Measurements from ENCODE around the gene MICAL1. TPM values are rescaled to one million over a fixed set of nuclear protein-coding genes. Genes with fewer than 3 reads are reported as not detected.

MICAL1 gene
- polyA plus RNA-seq, 4 donors: 48.0 to 316 (median 181) TPM

DNA sequence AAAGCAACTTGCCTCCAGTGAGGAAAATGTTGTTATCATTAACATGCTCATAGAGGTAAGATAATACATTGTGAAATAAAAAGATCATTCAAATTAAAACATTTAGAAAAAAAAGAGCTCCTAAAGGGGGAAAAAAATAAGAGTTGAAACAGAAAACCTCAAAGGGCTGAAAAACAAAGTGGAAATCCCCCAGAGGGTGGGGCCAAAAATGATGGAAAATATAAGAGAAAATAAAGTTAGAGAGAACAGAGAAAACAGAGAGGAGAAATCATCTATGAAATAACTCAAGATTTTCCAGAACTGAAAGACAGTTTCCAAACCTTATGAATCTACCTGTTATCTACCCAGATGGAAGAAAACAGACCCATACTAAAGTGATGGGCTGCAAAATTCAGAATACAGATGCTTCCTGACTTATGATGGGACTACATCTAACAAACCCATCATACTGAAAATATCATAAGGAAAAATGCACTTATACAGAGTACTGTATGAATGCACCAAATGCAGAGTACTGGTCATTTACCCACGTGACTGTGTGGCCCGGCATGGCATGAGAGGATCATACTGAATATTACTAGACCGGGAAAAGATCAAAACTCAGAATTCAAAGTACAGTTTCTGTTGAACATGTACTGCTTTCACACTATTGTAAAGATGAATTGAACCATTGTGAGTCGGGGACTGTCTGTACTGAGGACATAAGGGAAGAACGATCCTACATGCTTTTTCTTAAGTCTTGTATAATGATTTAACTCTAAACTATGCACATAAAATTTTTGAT lies 23.5 kb upstream of the MICAL1 start:
- DNase-seq (peak in 1 of 2 donors; percentile 21), FAIRE-seq (no peak)
- Histone ChIP-seq H3K27me3 (ENCODE audit: control insufficient read depth in 3 of 3, insufficient read depth in 3 of 3, low read length in 3 of 3) (no peaks in the 10 kb centered on the region), H3K27ac (ENCODE audit: low read depth in 1 of 3, low read length in 2 of 3) (no peak overlapping the region), H3K36me3 (ENCODE audit: control insufficient read depth in 3 of 3, insufficient read depth in 2 of 3, low read depth in 1 of 3, low read length in 3 of 3) (peaks cover 5 to 29% (median 11%) of the 10 kb centered on the region in 3 donors), H3K4me1 (ENCODE audit: control insufficient read depth in 3 of 3, insufficient read depth in 2 of 3, low read depth in 1 of 3, low read length in 2 of 3) (peaks cover 19 to 40% (median 24%) of the 10 kb centered on the region in 3 donors), H3K9me3 (ENCODE audit: control insufficient read depth in 2 of 2, insufficient read depth in 1 of 2, low read depth in 1 of 2, low read length in 1 of 2) (no peaks in the 10 kb centered on the region), H3K4me3 (ENCODE audit: low read depth in 1 of 3, low read length in 3 of 3) (no peak overlapping the region)
- WGBS, 3 donors: 33 to 61% (median 35%) methylated on average over 5 of the region's 5 CpGs

DNA sequence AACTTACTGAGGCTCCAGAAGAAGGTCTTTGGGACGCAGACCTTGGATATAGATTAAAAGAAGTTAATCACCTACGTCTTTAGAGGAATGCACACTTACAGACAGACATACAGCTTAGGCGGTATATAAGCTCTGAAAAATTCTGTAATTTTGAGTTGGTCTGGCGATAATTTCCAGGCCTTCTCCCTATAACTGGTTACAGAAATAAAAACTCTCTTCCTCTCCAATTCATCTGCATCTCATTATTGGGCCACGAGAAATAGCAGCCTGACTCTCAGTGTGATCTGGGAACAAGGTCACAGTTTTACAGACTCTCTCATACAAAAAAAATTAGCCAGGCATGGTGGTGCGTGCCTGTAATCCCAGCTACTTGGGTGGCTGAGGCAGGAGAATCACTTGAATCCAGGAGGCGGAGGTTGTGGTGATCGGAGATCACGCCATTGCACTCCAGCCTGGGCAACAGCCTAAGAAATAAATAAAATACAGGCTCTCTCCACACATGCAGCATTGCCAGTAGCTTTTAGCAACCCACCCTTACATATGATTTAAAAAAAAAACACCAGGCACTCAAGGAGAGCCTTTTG lies 22.7 kb upstream of the MICAL1 start:
- Histone ChIP-seq H3K36me3 (ENCODE audit: control insufficient read depth in 3 of 3, insufficient read depth in 2 of 3, low read depth in 1 of 3, low read length in 3 of 3) (peaks cover 5 to 36% (median 11%) of the 10 kb centered on the region in 3 donors), H3K9me3 (ENCODE audit: control insufficient read depth in 2 of 2, insufficient read depth in 1 of 2, low read depth in 1 of 2, low read length in 1 of 2) (no peaks in the 10 kb centered on the region), H3K27ac (ENCODE audit: low read depth in 1 of 3, low read length in 2 of 3) (peak overlapping the region in 1 of 3 donors; percentile 46), H3K27me3 (ENCODE audit: control insufficient read depth in 3 of 3, insufficient read depth in 3 of 3, low read length in 3 of 3) (no peaks in the 10 kb centered on the region), H3K4me3 (ENCODE audit: low read depth in 1 of 3, low read length in 3 of 3) (no peak overlapping the region), H3K4me1 (ENCODE audit: control insufficient read depth in 3 of 3, insufficient read depth in 2 of 3, low read depth in 1 of 3, low read length in 2 of 3) (peaks cover 19 to 36% (median 24%) of the 10 kb centered on the region in 3 donors)
- FAIRE-seq (no peak), DNase-seq (no peak)
- WGBS, 3 donors: 82 to 91% (median 88%) methylated on average over 9 of the region's 9 CpGs

DNA sequence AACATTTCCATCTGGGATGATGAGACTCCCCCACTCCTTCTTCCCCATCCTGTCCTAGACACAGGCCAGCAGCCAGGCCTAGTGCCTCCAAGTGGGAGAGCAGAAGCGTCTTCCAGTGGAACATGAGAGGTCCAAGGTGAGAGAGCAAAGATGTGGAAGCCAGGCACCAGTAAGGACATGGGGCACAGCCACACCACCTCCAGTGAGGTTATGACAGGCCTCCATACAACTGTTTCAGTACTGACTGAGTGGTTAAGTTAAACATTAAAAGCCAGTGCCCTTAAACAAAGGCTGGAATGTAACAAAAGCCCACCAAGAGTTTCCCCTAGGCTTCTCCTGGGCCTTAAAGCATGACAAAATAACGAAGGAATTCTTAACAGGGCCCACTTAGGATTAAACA lies 22.2 kb upstream of the MICAL1 start:
- WGBS, 3 donors: 62 to 69% (median 68%) methylated on average over 2 of the region's 2 CpGs
- Histone ChIP-seq H3K27ac (ENCODE audit: low read depth in 1 of 3, low read length in 2 of 3) (peak overlapping the region in 1 of 3 donors; percentile 46), H3K4me3 (ENCODE audit: low read depth in 1 of 3, low read length in 3 of 3) (no peak overlapping the region), H3K36me3 (ENCODE audit: control insufficient read depth in 3 of 3, insufficient read depth in 2 of 3, low read depth in 1 of 3, low read length in 3 of 3) (peaks cover 7 to 42% (median 11%) of the 10 kb centered on the region in 3 donors), H3K9me3 (ENCODE audit: control insufficient read depth in 2 of 2, insufficient read depth in 1 of 2, low read depth in 1 of 2, low read length in 1 of 2) (no peaks in the 10 kb centered on the region), H3K4me1 (ENCODE audit: control insufficient read depth in 3 of 3, insufficient read depth in 2 of 3, low read depth in 1 of 3, low read length in 2 of 3) (peaks cover 19 to 36% (median 24%) of the 10 kb centered on the region in 3 donors), H3K27me3 (ENCODE audit: control insufficient read depth in 3 of 3, insufficient read depth in 3 of 3, low read length in 3 of 3) (no peaks in the 10 kb centered on the region)
- FAIRE-seq (no peak), DNase-seq (no peak)

DNA sequence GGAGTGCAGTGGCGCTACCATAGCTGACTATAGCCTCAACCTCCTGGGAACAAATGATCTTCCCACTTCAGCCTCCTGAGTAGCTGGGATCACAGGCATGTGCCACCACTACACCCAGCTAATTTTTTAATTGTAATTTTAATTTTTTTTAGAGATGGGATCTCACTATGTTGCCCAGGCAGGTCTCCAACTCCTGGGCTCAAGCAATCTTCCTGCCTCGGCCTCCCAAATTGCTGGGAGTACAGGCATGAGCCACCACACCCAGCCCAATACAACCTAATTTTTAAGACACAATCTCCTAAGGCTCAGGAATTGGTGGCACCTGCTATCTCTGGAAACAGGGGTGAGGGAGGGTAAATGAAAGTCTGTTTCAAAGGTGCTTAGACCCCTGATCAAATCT lies 21.6 kb upstream of the MICAL1 start:
- no peak overlapping the region for H3K27ac ChIP-seq (ENCODE audit: low read depth in 1 of 3, low read length in 2 of 3)
- WGBS, 3 donors: 95 to 97% (median 97%) methylated on average over 2 of the region's 2 CpGs

DNA sequence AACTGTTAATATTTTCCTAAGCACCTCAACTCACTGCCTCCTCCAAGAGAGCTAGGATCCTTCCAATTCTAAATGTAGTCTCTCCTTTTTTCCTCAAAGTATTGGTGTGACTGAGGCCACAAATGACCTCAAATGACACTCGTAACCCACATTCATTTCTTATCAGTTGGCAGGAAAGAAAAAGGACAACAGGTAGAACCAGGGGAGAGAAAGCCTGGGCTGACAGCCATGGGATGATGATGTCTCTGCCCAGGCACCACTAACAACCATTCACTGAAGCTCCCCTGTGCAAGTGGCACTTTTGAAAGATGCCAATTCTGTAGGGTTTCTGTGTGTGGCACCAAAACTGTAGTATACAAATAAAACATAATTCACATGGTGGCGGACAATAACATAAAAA lies 20.1 kb upstream of the MICAL1 start:
- Histone ChIP-seq H3K9me3 (ENCODE audit: control insufficient read depth in 2 of 2, insufficient read depth in 1 of 2, low read depth in 1 of 2, low read length in 1 of 2) (no peaks in the 10 kb centered on the region), H3K27ac (ENCODE audit: low read depth in 1 of 3, low read length in 2 of 3) (no peak overlapping the region), H3K4me1 (ENCODE audit: control insufficient read depth in 3 of 3, insufficient read depth in 2 of 3, low read depth in 1 of 3, low read length in 2 of 3) (peaks cover 9 to 21% (median 12%) of the 10 kb centered on the region in 3 donors), H3K4me3 (ENCODE audit: low read depth in 1 of 3, low read length in 3 of 3) (no peak overlapping the region), H3K27me3 (ENCODE audit: control insufficient read depth in 3 of 3, insufficient read depth in 3 of 3, low read length in 3 of 3) (no peaks in the 10 kb centered on the region), H3K36me3 (ENCODE audit: control insufficient read depth in 3 of 3, insufficient read depth in 2 of 3, low read depth in 1 of 3, low read length in 3 of 3) (peaks cover 7 to 51% (median 10%) of the 10 kb centered on the region in 3 donors)
- DNase-seq: no peak
- WGBS, 3 donors: 63 to 77% (median 72%) methylated on average over 2 of the region's 2 CpGs
- FAIRE-seq: no peak

More for the DNA sequence above, 21.6 kb upstream of the MICAL1 start:
- DNase-seq: no peak
- H3K4me3 ChIP-seq (ENCODE audit: low read depth in 1 of 3, low read length in 3 of 3): no peak overlapping the region
- no peak for FAIRE-seq
- H3K36me3 ChIP-seq (ENCODE audit: control insufficient read depth in 3 of 3, insufficient read depth in 2 of 3, low read depth in 1 of 3, low read length in 3 of 3): peaks cover 10 to 46% (median 11%) of the 10 kb centered on the region in 3 donors
- no peaks in the 10 kb centered on the region for H3K27me3 ChIP-seq (ENCODE audit: control insufficient read depth in 3 of 3, insufficient read depth in 3 of 3, low read length in 3 of 3)
- no peaks in the 10 kb centered on the region for H3K9me3 ChIP-seq (ENCODE audit: control insufficient read depth in 2 of 2, insufficient read depth in 1 of 2, low read depth in 1 of 2, low read length in 1 of 2)
- H3K4me1 ChIP-seq (ENCODE audit: control insufficient read depth in 3 of 3, insufficient read depth in 2 of 3, low read depth in 1 of 3, low read length in 2 of 3): peaks cover 19 to 35% (median 24%) of the 10 kb centered on the region in 3 donors

DNA sequence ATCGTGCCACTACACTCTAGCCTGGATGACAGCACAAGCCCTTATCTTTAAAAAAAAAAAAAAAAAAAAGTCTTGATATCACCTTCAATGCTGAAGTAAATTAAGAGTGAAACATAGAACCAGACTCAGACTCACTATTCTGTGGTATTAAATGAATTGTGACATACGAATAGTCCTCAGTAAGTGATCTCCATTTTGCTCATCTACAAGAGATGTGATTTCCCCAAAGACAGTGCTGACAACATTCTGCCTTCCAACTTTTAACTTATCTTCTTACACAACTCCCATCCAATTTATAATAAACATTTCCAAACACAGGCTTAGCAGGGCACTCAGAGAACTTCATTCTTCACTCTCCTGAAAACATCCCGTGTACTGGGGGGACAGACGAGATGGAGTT lies 19.4 kb upstream of the MICAL1 start:
- WGBS, 3 donors: 81 to 82% (median 82%) methylated on average over 4 of the region's 4 CpGs

DNA sequence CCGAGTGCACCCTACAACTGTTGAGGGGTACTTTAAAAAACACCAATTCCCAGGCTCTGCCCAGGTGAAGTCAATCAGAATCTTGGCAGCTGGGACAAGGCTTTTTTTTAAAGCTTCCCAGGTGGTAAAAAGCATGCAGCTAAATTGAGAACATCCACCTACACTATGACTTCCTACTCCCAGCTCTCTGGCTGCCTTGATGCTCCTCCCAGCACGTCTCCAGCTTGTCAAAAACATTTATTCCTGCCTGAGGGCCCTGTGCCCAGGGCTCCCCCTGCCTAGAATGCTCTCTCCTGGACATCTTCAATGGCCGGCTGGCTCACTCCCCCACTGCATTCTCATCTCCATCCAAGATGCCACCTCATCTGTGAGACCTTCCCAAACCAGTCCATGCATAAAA lies 17.5 kb upstream of the MICAL1 start:
- Histone ChIP-seq H3K4me1 (ENCODE audit: control insufficient read depth in 3 of 3, insufficient read depth in 2 of 3, low read depth in 1 of 3, low read length in 2 of 3) (peaks cover 0 to 7% (median 5%) of the 10 kb centered on the region in 3 donors), H3K36me3 (ENCODE audit: control insufficient read depth in 3 of 3, insufficient read depth in 2 of 3, low read depth in 1 of 3, low read length in 3 of 3) (peaks cover 8 to 68% (median 9%) of the 10 kb centered on the region in 3 donors), H3K27me3 (ENCODE audit: control insufficient read depth in 3 of 3, insufficient read depth in 3 of 3, low read length in 3 of 3) (no peaks in the 10 kb centered on the region), H3K27ac (ENCODE audit: low read depth in 1 of 3, low read length in 2 of 3) (no peak overlapping the region), H3K4me3 (ENCODE audit: low read depth in 1 of 3, low read length in 3 of 3) (no peak overlapping the region), H3K9me3 (ENCODE audit: control insufficient read depth in 2 of 2, insufficient read depth in 1 of 2, low read depth in 1 of 2, low read length in 1 of 2) (no peaks in the 10 kb centered on the region)
- FAIRE-seq (no peak), DNase-seq (no peak)
- 90 to 99% (median 94%) methylated on average over 3 of the region's 3 CpGs for WGBS, 3 donors

More for the DNA sequence above, 19.4 kb upstream of the MICAL1 start:
- Histone ChIP-seq H3K27ac (ENCODE audit: low read depth in 1 of 3, low read length in 2 of 3) (no peak overlapping the region), H3K4me3 (ENCODE audit: low read depth in 1 of 3, low read length in 3 of 3) (no peak overlapping the region), H3K4me1 (ENCODE audit: control insufficient read depth in 3 of 3, insufficient read depth in 2 of 3, low read depth in 1 of 3, low read length in 2 of 3) (peaks cover 2 to 14% (median 5%) of the 10 kb centered on the region in 3 donors), H3K36me3 (ENCODE audit: control insufficient read depth in 3 of 3, insufficient read depth in 2 of 3, low read depth in 1 of 3, low read length in 3 of 3) (peaks cover 7 to 56% (median 8%) of the 10 kb centered on the region in 3 donors), H3K27me3 (ENCODE audit: control insufficient read depth in 3 of 3, insufficient read depth in 3 of 3, low read length in 3 of 3) (no peaks in the 10 kb centered on the region), H3K9me3 (ENCODE audit: control insufficient read depth in 2 of 2, insufficient read depth in 1 of 2, low read depth in 1 of 2, low read length in 1 of 2) (no peaks in the 10 kb centered on the region)
- DNase-seq (no peak), FAIRE-seq (no peak)

DNA sequence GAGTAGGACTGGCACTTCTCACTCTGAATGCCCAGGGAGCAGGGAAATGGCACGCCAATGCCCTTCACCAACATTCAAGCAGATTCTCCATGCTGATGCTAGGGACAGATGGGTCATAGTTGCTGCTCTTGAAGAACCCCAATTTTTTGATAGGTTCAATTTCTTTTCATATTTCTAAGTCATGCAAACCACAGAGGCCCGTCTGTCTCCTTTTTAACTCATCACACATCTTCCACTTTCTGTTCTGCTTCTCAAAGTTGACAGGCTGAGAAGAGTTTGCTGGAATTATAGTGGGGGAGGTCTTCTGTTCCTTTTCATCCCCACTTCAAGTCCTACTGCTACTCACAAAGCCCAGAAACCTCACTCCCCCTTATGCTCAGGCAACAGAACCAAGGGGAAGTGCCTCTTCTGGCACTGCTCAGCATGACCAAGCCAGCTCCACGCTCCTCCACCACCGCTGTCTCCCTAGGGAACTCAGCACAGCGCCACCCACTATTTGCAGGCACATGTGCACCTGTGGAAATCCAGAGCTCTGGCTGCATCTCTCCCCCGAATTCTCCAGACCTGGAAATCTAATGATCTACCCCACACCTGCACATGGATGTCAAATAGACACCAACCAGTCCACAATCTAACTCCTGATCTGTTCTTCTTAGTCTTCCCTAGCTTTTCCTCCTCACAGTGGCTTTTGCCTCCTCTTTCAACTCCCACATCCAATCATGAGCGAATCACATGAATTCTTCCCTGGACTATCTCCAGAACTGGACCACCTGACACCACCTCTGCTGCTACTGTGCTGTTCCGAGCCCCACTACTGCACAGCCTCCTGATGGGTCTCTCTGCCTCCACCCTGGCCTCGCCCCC lies 16.8 kb upstream of the MICAL1 start:
- 90 to 97% (median 90%) methylated on average over 9 of the region's 9 CpGs for WGBS, 3 donors
- Histone ChIP-seq H3K4me1 (ENCODE audit: control insufficient read depth in 3 of 3, insufficient read depth in 2 of 3, low read depth in 1 of 3, low read length in 2 of 3) (peaks cover 0 to 2% (median 0%) of the 10 kb centered on the region in 3 donors), H3K4me3 (ENCODE audit: low read depth in 1 of 3, low read length in 3 of 3) (no peak overlapping the region), H3K9me3 (ENCODE audit: control insufficient read depth in 2 of 2, insufficient read depth in 1 of 2, low read depth in 1 of 2, low read length in 1 of 2) (no peaks in the 10 kb centered on the region), H3K27me3 (ENCODE audit: control insufficient read depth in 3 of 3, insufficient read depth in 3 of 3, low read length in 3 of 3) (no peaks in the 10 kb centered on the region), H3K36me3 (ENCODE audit: control insufficient read depth in 3 of 3, insufficient read depth in 2 of 3, low read depth in 1 of 3, low read length in 3 of 3) (peaks cover 8 to 65% (median 9%) of the 10 kb centered on the region in 3 donors), H3K27ac (ENCODE audit: low read depth in 1 of 3, low read length in 2 of 3) (no peak overlapping the region)
- no peak for DNase-seq
- no peak for FAIRE-seq

Measured in small intestine (tissue), 7 donors.